GM12878 (cell line): Measurements from ENCODE around the gene TXNDC16. TPM values are rescaled to one million over a fixed set of nuclear protein-coding genes. Genes with fewer than 3 reads are reported as not detected.

ENCODE experiments used
- ATAC-seq: fragments of 200-7000 bp; cut with Tn5 transposase; 3 replicates; pipeline ENCODE4 v1.9.1; 2020; ENCODE audit warnings: mild to moderate bottlenecking, moderate library complexity
- BruUV-seq: library from RNA; stranded (reverse); fragments of 400-500 nt; replicated peaks from 2 replicates; lab custom pipeline; 2021; lab: Mats Ljungman, UMichigan
- CTCF ChIA-PET: fragments of 300-600 bp; sonication (Branson Sonifier 250); formaldehyde crosslinking; extraction: SDS; loops from one replicate; lab custom pipeline; 2021; ENCODE audit warnings: inconsistent platforms; lab: Yijun Ruan, JAX
- POLR2A ChIA-PET: fragments of 350-600 bp; formaldehyde crosslinking; extraction: SDS; loops from one replicate; lab custom pipeline; 2021; ENCODE audit warnings: inconsistent platforms; lab: Charles Lee
- RAD21 ChIA-PET: fragments of 300-600 bp; sonication (Branson Sonifier 250); formaldehyde crosslinking; loops from one replicate; lab custom pipeline; 2023; ENCODE audit warnings: antibody characterized with exemption; ENCODE audit not compliant: unreplicated experiment; lab: Charles Lee
- SMC1A ChIA-PET: fragments of 300-600 bp; sonication (Branson Sonifier 250); formaldehyde crosslinking; loops from one replicate; lab custom pipeline; 2023; ENCODE audit not compliant: unreplicated experiment, uncharacterized antibody; lab: Charles Lee
- DNase-seq: peaks from one replicate; pipeline ENCODE4 v3.0.0-alpha.2; 2011; ENCODE audit warnings: low read depth, low spot score
- FAIRE-seq: peaks from 3 replicates; lab custom pipeline; 2011; peaks lifted over from hg19 to GRCh38; lab: Jason Lieb, UNC
- H2AFZ ChIP-seq: 2 replicates; pipeline ENCODE4 v1.6.0; 2011; ENCODE audit warnings: low read depth, low read length, control low read depth; ENCODE audit not compliant: control insufficient read depth
- H3K27ac ChIP-seq: 2 replicates; pipeline ENCODE4 v1.5.1; 2011; ENCODE audit warnings: control low read depth; ENCODE audit not compliant: control insufficient read depth, insufficient read depth
- H3K27me3 ChIP-seq, 2 experiments: replicated peaks in 1 of 2; 2 replicates each; pipeline versions ENCODE4 v1.6.0 to v1.6.1; 2011; ENCODE audit warnings: low read length in 1 of 2; ENCODE audit not compliant: control insufficient read depth in 2 of 2, insufficient read depth in 2 of 2
- H3K36me3 ChIP-seq, 2 experiments: 2 replicates each; pipeline ENCODE4 v1.5.1; 2011; ENCODE audit warnings: low read length in 1 of 2; ENCODE audit not compliant: control insufficient read depth in 2 of 2, insufficient read depth in 2 of 2
- H3K4me1 ChIP-seq: 2 replicates; pipeline ENCODE4 v1.6.1; 2011; ENCODE audit warnings: mild to moderate bottlenecking, low read length, moderate library complexity, mixed read lengths; ENCODE audit not compliant: control insufficient read depth, insufficient read depth
- H3K4me2 ChIP-seq: 2 replicates; pipeline ENCODE4 v1.6.0; 2011; ENCODE audit warnings: control low read depth; ENCODE audit not compliant: control insufficient read depth, insufficient read depth
- H3K4me3 ChIP-seq: fragments of 200-600 bp; sonication (generic); 2 replicates; pipeline ENCODE4 v1.5.1; 2016
- H3K79me2 ChIP-seq: 2 replicates; pipeline ENCODE4 v1.6.0; 2011; ENCODE audit warnings: low read length; ENCODE audit not compliant: control insufficient read depth, insufficient read depth
- H3K9ac ChIP-seq: 2 replicates; pipeline ENCODE4 v1.8.0; 2011; ENCODE audit warnings: low read length, control low read depth, mixed read lengths; ENCODE audit not compliant: control insufficient read depth, insufficient read depth
- H3K9me3 ChIP-seq: replicated peaks from 3 replicates; pipeline ENCODE4 v1.5.1; 2011; ENCODE audit warnings: mild to moderate bottlenecking, low read length; ENCODE audit not compliant: control insufficient read depth, insufficient read depth
- H4K20me1 ChIP-seq: 2 replicates; pipeline ENCODE4 v1.6.0; 2011; ENCODE audit not compliant: control insufficient read depth, insufficient read depth
- ATF7 ChIP-seq: fragments of 450-650 bp; IDR thresholded peaks from 2 replicates; pipeline ENCODE4 v1.6.1; 2016; ENCODE audit warnings: low read depth, mild to moderate bottlenecking
- BACH1 ChIP-seq: fragments of 450-650 bp; IDR thresholded peaks from 2 replicates; pipeline ENCODE4 v1.6.1; 2017; ENCODE audit warnings: mild to moderate bottlenecking, borderline replicate concordance
- HCFC1 ChIP-seq: fragments of 150-350 bp; IDR thresholded peaks from 2 replicates; pipeline ENCODE4 v1.6.1; 2014; ENCODE audit warnings: low read length
- RBBP5 ChIP-seq: fragments of 200-600 bp; sonication (generic); conservative IDR thresholded peaks from 2 replicates; pipeline ENCODE4 v1.6.1; 2016
- SPI1 ChIP-seq: IDR thresholded peaks from 2 replicates; pipeline ENCODE4 v1.6.1; 2011; ENCODE audit warnings: low read depth, mild to moderate bottlenecking, low read length, moderate library complexity, borderline replicate concordance; ENCODE audit not compliant: insufficient read depth
- TCF3 ChIP-seq: IDR thresholded peaks from 2 replicates; pipeline ENCODE4 v1.6.1; 2012; ENCODE audit warnings: low read depth, mild to moderate bottlenecking, low read length, borderline replicate concordance; ENCODE audit not compliant: insufficient read depth
- ZNF207 ChIP-seq: fragments of 450-650 bp; IDR thresholded peaks from 2 replicates; pipeline ENCODE4 v1.6.1; 2014; ENCODE audit warnings: antibody characterized with exemption, mild to moderate bottlenecking, borderline replicate concordance
- WGBS: methylation state at CpG from one replicate; pipeline ENCODE4 v1.1.6; 2016; ENCODE audit warnings: low lambda C conversion rate; ENCODE audit not compliant: insufficient replicate concordance, insufficient coverage; ENCODE audit errors: missing lambda C conversion rate; 5-methylcytosine and 5-hydroxymethylcytosine counted together
- in situ Hi-C: fragments of 300-500 bp; cut with MboI; formaldehyde crosslinking; loops from 9 replicates; pipeline ENCODE4 v1.14.3; 2018; ENCODE audit warnings: mixed read lengths
- intact Hi-C: fragments of 100-400 bp; cut with micrococcal nuclease; formaldehyde crosslinking; loops from one replicate; pipeline ENCODE4 v1.14.2; 2022; ENCODE audit not compliant: unreplicated experiment
- polyA plus RNA-seq, 11 experiments: library from polyadenylated mRNA; depleted of rRNA in 4 of 11; unstranded in 6 of 11; stranded (reverse) in 5 of 11; fragments of >200 nt; fragmentation: Nextera tagmentation in 4 of 11; fragmentation: Illumina TruSeq in 1 of 11; extraction: Ambion mirVana in 4 of 11; extraction: Trizol in 1 of 11; gene quantifications; 1 replicate in 1 of 11; 2 replicates in 10 of 11; pipeline versions ENCODE4 v1.2.1 to v1.2.3, GENCODE V29; 2011 to 2016; ENCODE audit warnings: inconsistent platforms in 2 of 11, missing spikeins in 2 of 11, low read depth in 1 of 11
- total RNA-seq, 4 experiments: library from RNA; depleted of rRNA in 3 of 4; stranded (reverse); fragments of >200 nt in 3 of 4; fragmentation: Illumina TruSeq in 1 of 4; extraction: Trizol in 1 of 4; gene quantifications; 2 replicates each; pipeline versions ENCODE4 v1.2.1 to v1.2.3, GENCODE V29; 2013 to 2021

TXNDC16 gene
- total and polyA plus RNA-seq, 10 of the 15 experiments (the other 5 are each of a cell fraction or from before 2014, with no cell fraction given), result 1.2 to 7.9 (median 5.5) TPM

- RAD21 ChIA-PET, result no interaction called here
- SMC1A ChIA-PET, result interaction anchor here (0.7 kb wide), 1 partner anchor 35 kb away, joined by 3 read pairs; no protein-coding TSS in a partner anchor
- no peak overlapping the region for H3K4me2 ChIP-seq
Observed at GRCh38 chr14:52527052-52527451, 25.3 kb downstream of the TXNDC16 start.

DNA sequence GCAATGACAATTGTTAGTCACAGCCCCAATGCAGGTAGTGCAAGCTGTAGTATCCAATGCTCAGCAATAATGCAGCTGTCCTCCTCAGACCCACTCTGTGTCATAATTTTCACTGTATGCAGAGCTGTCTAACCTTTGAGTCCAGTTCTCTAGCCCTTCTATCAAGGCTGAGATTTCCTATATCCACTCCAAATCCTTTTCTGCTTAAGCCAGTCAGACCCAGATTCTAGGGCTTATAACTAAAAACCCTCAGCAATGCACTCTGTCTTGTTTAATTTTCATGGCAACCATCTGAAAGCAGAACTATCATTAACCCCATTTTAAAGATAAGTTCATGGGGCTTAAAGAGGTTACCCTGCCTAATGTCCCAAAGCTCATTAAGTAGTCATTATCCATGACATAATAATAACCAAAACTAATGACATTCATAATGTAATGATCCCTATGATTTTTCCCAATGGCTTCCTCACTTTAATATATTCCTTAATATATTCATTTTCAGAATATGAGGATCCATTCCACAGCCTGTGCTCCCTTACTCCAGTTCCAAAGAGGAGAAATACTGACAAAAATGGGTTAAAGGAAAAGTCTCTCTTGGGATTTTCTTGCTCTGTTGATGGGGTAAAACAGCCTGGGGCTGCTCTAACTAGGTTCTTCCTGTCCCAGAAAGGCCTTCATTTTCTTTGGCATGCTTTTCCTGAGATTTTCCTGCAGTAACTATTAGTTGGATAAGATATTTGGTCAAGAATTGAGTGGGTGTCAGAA, 29.5 kb downstream of the TXNDC16 start:
- no peaks in the 10 kb centered on the region for H3K4me1 ChIP-seq
- CTCF ChIA-PET, result interaction anchor here (1.6 kb wide), 1 partner anchor 223 kb away, joined by 3 read pairs; no protein-coding TSS in a partner anchor
- FAIRE-seq, result no peak
- in situ Hi-C loops, result no loop called here
- SMC1A ChIA-PET, result no interaction called here
- H3K27me3 ChIP-seq, result no peaks in the 10 kb centered on the region
- H3K4me3 ChIP-seq, result no peak overlapping the region
- H3K36me3 ChIP-seq, result no peaks in the 10 kb centered on the region
- no peaks in the 10 kb centered on the region for H4K20me1 ChIP-seq
- no peak overlapping the region for H3K9ac ChIP-seq
- DNase-seq, result no peak
- BruUV-seq, result no TSS peak
- H3K4me2 ChIP-seq, result no peak overlapping the region
- no peaks in the 10 kb centered on the region for H3K9me3 ChIP-seq
- H3K27ac ChIP-seq, result no peak overlapping the region
- no peak overlapping the region for H2AFZ ChIP-seq
- TF ChIP-seq SPI1, result no peak
- TF ChIP-seq, all 136 proteins: peak for 0
- POLR2A ChIA-PET, result interaction anchor here (0.6 kb wide), 1 partner anchor 76 kb away, joined by 3 read pairs; no protein-coding TSS in a partner anchor
- H3K79me2 ChIP-seq, result no peaks in the 10 kb centered on the region
- no peak for ATAC-seq
- intact Hi-C loops, result no loop called here
- RAD21 ChIA-PET, result no interaction called here

More at GRCh38 chr14:52527052-52527451, 25.3 kb downstream of the TXNDC16 start:
- no peaks in the 10 kb centered on the region for H3K79me2 ChIP-seq
- H3K4me3 ChIP-seq, result no peak overlapping the region
- in situ Hi-C loops, result no loop called here
- no peaks in the 10 kb centered on the region for H3K4me1 ChIP-seq
- H3K9ac ChIP-seq, result no peak overlapping the region
- FAIRE-seq (no peak), ATAC-seq (no peak), DNase-seq (no peak)
- no peaks in the 10 kb centered on the region for H4K20me1 ChIP-seq
- H3K27ac ChIP-seq, result no peak overlapping the region
- no peaks in the 10 kb centered on the region for H3K36me3 ChIP-seq
- no peaks in the 10 kb centered on the region for H3K27me3 ChIP-seq
- no peaks in the 10 kb centered on the region for H3K9me3 ChIP-seq
- no TSS peak for BruUV-seq
- CTCF ChIA-PET, result interaction anchor here (0.6 to 1.8 kb wide), 3 partner anchors 25 to 210 kb away, joined by 3 to 7 read pairs (median 3); partner anchors contain the start of genes GPR137C and TXNDC16
- intact Hi-C loops, result no loop called here
- WGBS, result 100% methylated on average over 4 of the region's 4 CpGs
- TF ChIP-seq BACH1, result no peak
- TF ChIP-seq ZNF207, result no peak
- TF ChIP-seq ATF7, result no peak
- TF ChIP-seq TCF3, result no peak
- no peak for TF ChIP-seq HCFC1
- TF ChIP-seq RBBP5, result no peak
- POLR2A ChIA-PET, result no interaction called here
- H2AFZ ChIP-seq, result no peak overlapping the region
